ENCODE results near the gene TSEN2. TPM values are rescaled to one million over a fixed set of nuclear protein-coding genes. Genes with fewer than 3 reads are reported as not detected.

Gene TSEN2
- 10 to 100 TPM; 14.6 to 27.2 (median 20.1) TPM for total RNA-seq

DNA sequence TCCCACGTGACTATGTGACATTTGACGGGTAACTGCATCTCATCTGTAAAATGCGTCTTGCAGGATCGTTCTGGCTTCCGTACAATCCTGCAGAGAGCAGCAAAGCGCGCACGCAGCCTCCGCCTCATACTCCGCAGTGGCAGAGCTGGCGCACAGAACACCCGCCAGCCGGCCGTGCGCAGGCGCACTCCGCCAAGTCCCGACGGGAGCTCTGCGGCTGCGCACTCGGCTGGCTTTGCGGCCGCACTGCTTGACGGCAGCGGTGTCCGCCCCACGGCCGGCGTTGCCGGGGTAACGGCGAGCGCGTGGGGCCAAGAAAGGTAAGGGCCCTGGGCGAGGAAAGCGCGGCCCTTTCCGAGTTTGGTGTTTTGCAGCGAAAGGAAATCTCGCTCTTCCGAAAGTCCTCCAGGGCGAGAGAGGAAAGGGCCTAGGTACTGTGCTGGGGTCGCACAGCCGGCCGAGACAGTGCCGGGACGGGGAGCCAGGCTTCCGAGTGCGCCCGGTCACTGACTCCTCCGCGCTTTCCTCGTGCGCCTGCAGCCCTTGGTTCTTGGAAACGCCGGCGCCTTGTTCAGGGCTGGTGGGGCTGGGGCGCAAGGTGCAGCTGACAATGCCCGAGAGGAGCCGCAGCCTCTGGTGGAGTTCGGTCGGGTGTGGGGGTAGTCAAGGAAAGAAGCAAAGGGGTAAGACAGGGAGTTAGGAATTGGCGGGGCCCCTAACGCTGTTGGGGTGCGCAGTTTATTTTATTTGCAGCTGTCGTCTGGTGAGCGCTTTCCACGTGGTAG lies at the start of gene TSEN2:
TSEN2 (plus strand) TSS at position 283 of the 785 bp plus-strand sequence. CDS start 5,321 bp downstream, outside the sequence.
- no peak for TF ChIP-seq EP300 (IDR thresholded peaks at IDR 0.05)
- TF ChIP-seq POLR2A (IDR thresholded peaks at IDR 0.05) = peak in 2 of 4 donors; percentile 74 to 95
- TF ChIP-seq, protein P1, sequence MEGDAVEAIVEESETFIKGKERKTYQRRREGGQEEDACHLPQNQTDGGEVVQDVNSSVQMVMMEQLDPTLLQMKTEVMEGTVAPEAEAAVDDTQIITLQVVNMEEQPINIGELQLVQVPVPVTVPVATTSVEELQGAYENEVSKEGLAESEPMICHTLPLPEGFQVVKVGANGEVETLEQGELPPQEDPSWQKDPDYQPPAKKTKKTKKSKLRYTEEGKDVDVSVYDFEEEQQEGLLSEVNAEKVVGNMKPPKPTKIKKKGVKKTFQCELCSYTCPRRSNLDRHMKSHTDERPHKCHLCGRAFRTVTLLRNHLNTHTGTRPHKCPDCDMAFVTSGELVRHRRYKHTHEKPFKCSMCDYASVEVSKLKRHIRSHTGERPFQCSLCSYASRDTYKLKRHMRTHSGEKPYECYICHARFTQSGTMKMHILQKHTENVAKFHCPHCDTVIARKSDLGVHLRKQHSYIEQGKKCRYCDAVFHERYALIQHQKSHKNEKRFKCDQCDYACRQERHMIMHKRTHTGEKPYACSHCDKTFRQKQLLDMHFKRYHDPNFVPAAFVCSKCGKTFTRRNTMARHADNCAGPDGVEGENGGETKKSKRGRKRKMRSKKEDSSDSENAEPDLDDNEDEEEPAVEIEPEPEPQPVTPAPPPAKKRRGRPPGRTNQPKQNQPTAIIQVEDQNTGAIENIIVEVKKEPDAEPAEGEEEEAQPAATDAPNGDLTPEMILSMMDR (IDR thresholded peaks at IDR 0.05) = peak in 3 of 6 experiments; percentile 27 to 71 (median 31)
- peak; percentile 30 to 88 for TF ChIP-seq POLR2AphosphoS5 (IDR thresholded peaks at IDR 0.05)
- 0 to 1% methylated on average over 39 to 69 of the region's 69 CpGs for whole genome bisulfite sequencing, 2 donors
- H3K27ac ChIP-seq = peak within 1 kb of the TSS; percentile 54 to 84 (median 74)

DNA sequence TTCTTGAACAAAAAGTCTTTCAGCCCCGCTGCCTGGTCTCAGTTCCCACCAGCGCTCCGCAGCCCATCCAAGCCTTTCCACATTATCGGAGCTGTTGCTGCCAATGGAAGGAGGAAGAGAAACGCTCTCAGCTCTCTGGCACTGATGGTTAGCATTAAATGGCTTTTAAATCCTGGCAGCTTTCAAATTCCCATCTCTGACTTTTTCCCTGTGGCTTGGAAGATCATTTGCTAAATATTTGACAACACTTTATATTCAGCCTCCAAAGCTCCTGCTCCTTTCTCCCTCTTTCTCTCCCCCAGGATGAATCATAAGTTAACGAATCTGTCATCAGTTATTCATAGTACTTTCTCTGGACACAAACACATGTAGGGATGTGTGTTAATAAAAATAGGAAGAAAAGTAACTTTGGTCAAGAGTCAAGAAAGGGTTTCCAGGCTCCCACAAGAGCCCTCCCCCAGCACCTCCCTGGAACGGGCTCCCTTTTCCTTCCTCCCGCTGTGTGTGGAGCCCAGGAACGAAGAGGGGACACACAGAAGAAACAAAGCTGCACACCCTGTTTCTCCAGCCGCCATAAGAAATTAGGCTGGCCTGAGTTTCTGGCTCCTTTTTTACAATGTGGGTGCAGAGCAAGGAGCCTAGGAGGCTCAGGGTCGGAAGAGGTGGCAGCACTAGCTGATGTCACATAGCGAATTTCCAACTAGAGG lies 47.6 kb upstream of the TSEN2 start:
- TF ChIP-seq POLR2AphosphoS5 (IDR thresholded peaks at IDR 0.05) = no peak
- TF ChIP-seq, protein P1 (IDR thresholded peaks at IDR 0.05) = no peak
- TF ChIP-seq EP300 (IDR thresholded peaks at IDR 0.05) = no peak
- no peak for TF ChIP-seq POLR2A (IDR thresholded peaks at IDR 0.05)
- no peaks in the 10 kb centered on the region for H3K9me3 ChIP-seq
- 74 to 79% methylated on average over 12 of the region's 12 CpGs for WGBS, 2 donors
- DNase-seq (no peak), ATAC-seq (ENCODE audit: low FRiP score in 2 of 2) (peak in 1 of 2 donors; percentile 56)
- no peaks in the 10 kb centered on the region for H3K27me3 ChIP-seq
- H3K27ac ChIP-seq = no peak overlapping the region
- H3K4me1 ChIP-seq = no peaks in the 10 kb centered on the region
- H3K4me3 ChIP-seq = no peak overlapping the region
- H3K36me3 ChIP-seq = no peaks in the 10 kb centered on the region

More for the DNA sequence above, at the start of gene TSEN2:
- DNase-seq (peak; percentile 96 to 99), ATAC-seq (ENCODE audit: low FRiP score in 2 of 2) (peak; percentile 97)
- Histone ChIP-seq H3K27me3 (no peaks in the 10 kb centered on the region), H3K36me3 (no peaks in the 10 kb centered on the region), H3K9me3 (no peaks in the 10 kb centered on the region), H3K4me1 (peaks cover 20 to 37% (median 23%) of the 10 kb centered on the region in 4 donors), H3K4me3 (peak within 1 kb of the TSS; percentile 71 to 92 (median 76))

DNA sequence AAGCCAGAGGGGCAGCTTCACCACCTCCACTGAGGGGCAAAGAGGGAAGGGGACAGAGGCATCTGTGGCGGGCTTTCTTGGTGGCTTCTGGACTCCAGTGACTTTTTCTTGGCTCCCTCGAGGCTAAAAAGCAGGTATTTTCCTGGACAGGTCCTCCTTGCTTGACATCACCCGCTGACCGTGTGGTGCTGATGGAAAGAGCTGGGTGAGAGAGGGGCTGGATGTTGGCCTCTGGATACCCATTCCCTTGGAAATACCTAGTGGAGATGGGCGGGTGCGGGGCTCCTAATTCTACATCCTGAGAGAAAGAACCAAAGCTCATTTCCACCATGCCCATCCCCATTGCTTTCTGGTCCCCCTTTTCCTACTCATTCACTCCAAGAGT lies 47.1 kb upstream of the TSEN2 start:
- H3K36me3 ChIP-seq = no peaks in the 10 kb centered on the region
- TF ChIP-seq POLR2A (IDR thresholded peaks at IDR 0.05) (no peak), EP300 (IDR thresholded peaks at IDR 0.05) (no peak), POLR2AphosphoS5 (IDR thresholded peaks at IDR 0.05) (no peak)
- TF ChIP-seq, protein P1 (IDR thresholded peaks at IDR 0.05) = no peak
- WGBS, 2 donors = 94 to 97% methylated on average over 6 of the region's 6 CpGs
- no peaks in the 10 kb centered on the region for H3K4me1 ChIP-seq
- no peaks in the 10 kb centered on the region for H3K9me3 ChIP-seq
- no peak overlapping the region for H3K27ac ChIP-seq
- no peak for DNase-seq
- no peak overlapping the region for H3K4me3 ChIP-seq
- no peak for ATAC-seq (ENCODE audit: low FRiP score in 2 of 2)
- H3K27me3 ChIP-seq = no peaks in the 10 kb centered on the region

- Histone ChIP-seq H3K27me3 (no peaks in the 10 kb centered on the region), H3K36me3 (no peaks in the 10 kb centered on the region), H3K4me3 (no peak overlapping the region), H3K27ac (no peak overlapping the region), H3K4me1 (no peaks in the 10 kb centered on the region), H3K9me3 (no peaks in the 10 kb centered on the region)
- TF ChIP-seq POLR2AphosphoS5 (IDR thresholded peaks at IDR 0.05) (no peak), EP300 (IDR thresholded peaks at IDR 0.05) (no peak), POLR2A (IDR thresholded peaks at IDR 0.05) (no peak)
- TF ChIP-seq, protein P1 (IDR thresholded peaks at IDR 0.05) = no peak
- WGBS, 2 donors = 92 to 95% methylated on average over 13 of the region's 13 CpGs
- no peak for ATAC-seq (ENCODE audit: low FRiP score in 2 of 2)
- no peak for DNase-seq
Observed at GRCh38 chr3:12437861-12438260, 46.4 kb upstream of the TSEN2 start.
